LNCAP (cell line): Measurements from ENCODE around the gene TGFBR3L.

Experiments used
- TF ChIP-seq, protein P1 (sequence below): fragments of 450-650 bp; IDR thresholded peaks from 2 replicates; pipeline ENCODE4 v1.5.1; 2017; ENCODE audit warnings: mild to moderate bottlenecking

Gene TGFBR3L

DNA sequence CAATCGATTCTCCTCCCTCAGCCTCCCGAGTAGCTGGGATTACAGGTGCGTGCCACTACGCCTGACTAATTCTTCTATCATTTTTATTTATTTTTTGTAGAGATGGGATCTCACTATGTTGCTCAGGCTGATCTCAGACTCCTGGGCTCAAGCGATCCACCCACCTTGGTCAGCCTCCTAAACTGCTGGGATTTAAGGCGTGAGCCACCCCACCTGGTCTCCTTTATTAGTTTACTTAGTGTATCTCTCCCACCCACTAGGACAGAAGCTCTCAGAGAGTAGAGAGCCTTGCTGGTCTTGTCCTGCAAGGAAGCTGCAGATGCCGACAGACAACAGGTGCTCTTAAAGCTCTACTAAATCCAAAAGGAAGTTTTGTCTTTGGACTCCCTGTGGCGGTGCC is 28.8 kb upstream of the TGFBR3L start:
- TF ChIP-seq, protein P1, sequence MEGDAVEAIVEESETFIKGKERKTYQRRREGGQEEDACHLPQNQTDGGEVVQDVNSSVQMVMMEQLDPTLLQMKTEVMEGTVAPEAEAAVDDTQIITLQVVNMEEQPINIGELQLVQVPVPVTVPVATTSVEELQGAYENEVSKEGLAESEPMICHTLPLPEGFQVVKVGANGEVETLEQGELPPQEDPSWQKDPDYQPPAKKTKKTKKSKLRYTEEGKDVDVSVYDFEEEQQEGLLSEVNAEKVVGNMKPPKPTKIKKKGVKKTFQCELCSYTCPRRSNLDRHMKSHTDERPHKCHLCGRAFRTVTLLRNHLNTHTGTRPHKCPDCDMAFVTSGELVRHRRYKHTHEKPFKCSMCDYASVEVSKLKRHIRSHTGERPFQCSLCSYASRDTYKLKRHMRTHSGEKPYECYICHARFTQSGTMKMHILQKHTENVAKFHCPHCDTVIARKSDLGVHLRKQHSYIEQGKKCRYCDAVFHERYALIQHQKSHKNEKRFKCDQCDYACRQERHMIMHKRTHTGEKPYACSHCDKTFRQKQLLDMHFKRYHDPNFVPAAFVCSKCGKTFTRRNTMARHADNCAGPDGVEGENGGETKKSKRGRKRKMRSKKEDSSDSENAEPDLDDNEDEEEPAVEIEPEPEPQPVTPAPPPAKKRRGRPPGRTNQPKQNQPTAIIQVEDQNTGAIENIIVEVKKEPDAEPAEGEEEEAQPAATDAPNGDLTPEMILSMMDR, result no peak

DNA sequence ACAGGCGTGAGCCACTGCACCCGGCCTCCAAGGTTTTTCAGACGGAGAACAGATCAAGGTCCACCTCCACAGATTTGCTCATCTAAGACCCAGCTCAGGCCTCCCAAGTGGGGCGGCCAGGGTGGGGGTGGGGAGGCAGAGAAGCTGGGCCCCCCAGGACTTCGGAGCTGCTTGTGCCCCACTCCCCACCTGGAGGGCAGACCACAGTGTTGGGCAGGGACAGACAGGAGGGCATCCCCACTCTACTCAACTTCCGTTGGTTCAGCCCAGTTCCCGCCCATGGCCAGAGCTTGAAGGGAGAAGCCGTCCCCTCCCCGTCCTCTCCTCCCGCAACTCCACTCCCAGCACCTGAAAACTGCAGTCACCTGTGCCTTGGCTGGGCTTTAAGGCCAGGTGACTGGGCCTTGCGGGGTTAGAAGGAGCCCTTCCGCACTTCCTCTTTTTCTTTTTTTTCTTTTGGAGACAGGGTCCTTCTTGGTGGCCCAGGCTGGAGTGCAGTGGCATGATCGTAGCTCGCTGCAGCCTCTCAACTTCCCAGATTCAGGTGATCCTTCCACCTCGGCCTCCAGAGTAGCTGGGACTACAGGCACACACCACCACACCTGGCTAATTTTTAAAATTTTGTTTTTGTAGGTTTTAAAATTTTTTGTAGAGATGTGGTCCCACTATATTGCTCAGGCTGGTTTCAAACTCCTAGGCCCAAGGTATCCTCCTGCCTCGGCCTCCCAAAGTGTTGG is 27.1 kb upstream of the TGFBR3L start:
- TF ChIP-seq, protein P1, result no peak

DNA sequence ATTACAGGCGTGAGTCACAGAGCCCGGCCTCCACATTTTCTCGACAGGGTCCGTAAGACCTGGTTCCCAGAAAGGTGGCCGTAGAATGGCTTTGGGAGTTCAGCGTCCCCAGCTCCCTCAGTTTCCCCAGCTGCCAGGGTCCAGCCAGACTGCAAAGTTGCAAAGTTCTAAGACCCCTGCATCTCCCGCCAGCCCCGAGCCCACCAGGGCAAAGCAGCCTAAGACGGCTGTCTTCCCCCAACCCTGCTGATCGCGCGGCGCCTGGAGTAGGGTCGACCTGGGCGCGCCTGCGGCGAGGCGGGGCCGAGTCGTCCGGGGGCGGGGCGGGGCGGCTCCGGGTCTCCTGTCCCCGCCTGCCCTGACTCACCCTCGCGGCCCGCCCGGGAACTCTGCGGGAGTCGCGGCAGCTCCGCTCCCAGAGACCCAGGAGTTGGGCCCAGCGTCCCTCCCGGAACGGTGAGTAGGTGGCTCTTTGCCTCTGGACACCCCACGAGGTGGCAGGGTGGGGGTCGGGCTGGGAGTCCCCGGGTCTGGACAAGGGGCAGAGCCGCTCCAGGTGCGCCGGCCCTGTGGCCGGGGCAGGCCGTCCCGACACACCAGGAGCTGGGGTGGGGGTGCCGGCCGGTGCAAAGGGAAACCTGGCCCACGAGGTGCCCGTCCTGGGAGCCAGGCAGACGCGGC is 26.3 kb upstream of the TGFBR3L start, which contains the start of gene LRRC8E:
Gene LRRC8E (plus strand): TSS at position 366 of the 681 bp plus-strand sequence. CDS start 7,094 bp downstream, outside the sequence.
- TF ChIP-seq, protein P1, result no peak

GRCh38 chr19:7888826-7889217 is 25.8 kb upstream of the TGFBR3L start:
- TF ChIP-seq, protein P1, result no peak

DNA sequence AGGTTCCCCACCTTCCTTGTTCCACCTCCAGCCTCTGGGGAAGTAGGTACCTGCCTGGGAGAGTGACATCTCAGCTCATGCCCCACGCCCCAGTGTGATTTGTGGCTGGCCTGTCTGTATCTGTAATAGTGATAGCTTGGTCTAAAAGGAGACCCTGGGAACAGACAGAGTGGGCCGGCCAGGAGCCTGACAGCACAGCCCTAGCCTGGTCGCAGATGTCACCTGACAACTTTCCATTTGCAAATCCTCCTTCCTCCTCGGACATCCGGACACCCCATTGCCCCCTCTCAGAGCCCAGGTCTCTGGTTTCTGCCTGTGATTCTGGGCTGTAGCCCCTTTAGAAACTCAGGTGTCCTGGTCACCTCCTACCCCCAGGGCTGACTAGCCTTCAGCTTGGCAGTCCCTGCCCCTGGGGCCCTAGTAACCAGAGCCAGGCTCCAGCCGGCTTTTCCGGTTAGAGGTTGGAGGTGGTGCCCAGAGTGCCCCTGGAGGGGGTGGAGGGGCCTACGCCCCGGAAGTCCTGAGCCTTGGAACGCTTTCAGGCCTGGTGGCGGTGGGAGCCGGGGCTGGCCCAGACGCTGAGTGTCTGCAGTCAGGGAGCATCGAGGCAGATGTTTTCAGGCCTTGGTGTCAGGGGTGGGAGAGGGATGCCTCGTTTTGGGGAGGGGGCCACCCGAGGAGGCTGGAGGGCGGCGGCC is 19.9 kb upstream of the TGFBR3L start:
- TF ChIP-seq, protein P1, result no peak

- TF ChIP-seq, protein P1, result no peak
Observed at GRCh38 chr19:7895565-7895964, 19.1 kb upstream of the TGFBR3L start.

DNA sequence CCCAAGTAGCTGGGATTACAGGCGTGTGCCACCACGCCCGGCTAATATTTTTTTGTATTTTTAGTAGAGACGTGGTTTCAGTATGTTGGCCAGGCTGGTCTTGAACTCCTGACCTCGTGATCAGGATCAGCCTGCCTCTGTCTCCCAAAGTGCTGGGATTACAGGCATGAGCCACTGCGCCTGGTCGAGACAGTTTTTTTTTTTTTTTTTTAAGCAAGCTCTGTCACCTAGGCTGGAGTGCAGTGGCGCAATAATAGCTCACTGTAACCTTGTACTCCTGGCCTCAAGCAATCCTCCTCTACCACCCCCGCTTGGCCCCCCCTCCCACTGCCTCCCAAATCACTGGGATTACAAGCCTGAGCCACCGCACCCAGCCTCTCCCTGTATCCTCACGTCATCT is 17.3 kb upstream of the TGFBR3L start:
- TF ChIP-seq, protein P1, result no peak
